HEK293 (cell line): Measurements from ENCODE around the gene HECTD4.

Experiments
- CTCF ChIA-PET: fragments of 350-600 bp; formaldehyde crosslinking; extraction: SDS; loops from one replicate; lab custom pipeline; 2021; ENCODE audit warnings: antibody characterized with exemption; lab: Yijun Ruan, JAX
- POLR2A ChIA-PET: fragments of 300-600 bp; formaldehyde crosslinking; extraction: SDS; loops from one replicate; lab custom pipeline; 2020; ENCODE audit warnings: antibody characterized with exemption, inconsistent platforms; lab: Yijun Ruan, JAX
- H3K27ac ChIP-seq: fragments of 200-500 bp; sonication (Bioruptor generic); 2 replicates; pipeline ENCODE4 v1.5.1; 2014; ENCODE audit warnings: low read depth, low read length, control low read depth, inconsistent platforms; ENCODE audit errors: extremely low read depth
- H3K36me3 ChIP-seq, 2 experiments: fragments of 200-500 bp in 1 of 2; sonication (Bioruptor generic) in 1 of 2; 1 replicate in 1 of 2; 2 replicates in 1 of 2; pipeline ENCODE4 v1.5.1; 2014 to 2017; ENCODE audit warnings: inconsistent platforms in 2 of 2, low read length in 2 of 2; ENCODE audit not compliant: control insufficient read depth in 2 of 2, insufficient read depth in 1 of 2
- H3K4me1 ChIP-seq: fragments of 200-500 bp; sonication (Bioruptor generic); 2 replicates; pipeline ENCODE4 v1.5.1; 2014; ENCODE audit warnings: mild to moderate bottlenecking, low read length, inconsistent platforms; ENCODE audit not compliant: control insufficient read depth, insufficient read depth
- H3K4me3 ChIP-seq: 2 replicates; pipeline ENCODE4 v1.5.1; 2011; ENCODE audit warnings: low read depth, mild to moderate bottlenecking, control low read depth, low read length, moderate library complexity
- H3K9me3 ChIP-seq: fragments of 200-500 bp; sonication (Bioruptor generic); 2 replicates; pipeline ENCODE4 v1.5.1; 2014; ENCODE audit warnings: low read depth, low read length, inconsistent platforms; ENCODE audit not compliant: control insufficient read depth, insufficient read depth
- BCL11A ChIP-seq: fragments of 450-650 bp; formaldehyde crosslinking; IDR thresholded peaks from 2 replicates; pipeline ENCODE4 v1.5.1; 2016; ENCODE audit warnings: low read depth, missing biosample characterization, missing genetic modification characterization
- EGR2 ChIP-seq: fragments of 450-650 bp; formaldehyde crosslinking; IDR thresholded peaks from 2 replicates; pipeline ENCODE4 v1.5.1; 2016; ENCODE audit warnings: low read depth, missing biosample characterization, missing genetic modification characterization
- GLIS1 ChIP-seq: fragments of 450-650 bp; formaldehyde crosslinking; IDR thresholded peaks from 2 replicates; pipeline ENCODE4 v1.5.1; 2016; ENCODE audit warnings: missing biosample characterization, missing genetic modification characterization
- KLF9 ChIP-seq: fragments of 450-650 bp; formaldehyde crosslinking; IDR thresholded peaks from 2 replicates; pipeline ENCODE4 v1.5.1; 2016; ENCODE audit warnings: missing biosample characterization, missing genetic modification characterization, low read depth
- MZF1 ChIP-seq: fragments of 450-650 bp; formaldehyde crosslinking; IDR thresholded peaks from 2 replicates; pipeline ENCODE4 v1.5.1; 2017; ENCODE audit warnings: missing biosample characterization, missing genetic modification characterization, borderline replicate concordance
- SCRT2 ChIP-seq: fragments of 450-650 bp; formaldehyde crosslinking; IDR thresholded peaks from 2 replicates; pipeline ENCODE4 v1.5.1; 2016; ENCODE audit warnings: missing biosample characterization, missing genetic modification characterization
- ZBTB8A ChIP-seq: fragments of 450-650 bp; formaldehyde crosslinking; IDR thresholded peaks from 2 replicates; pipeline ENCODE4 v1.5.1; 2016; ENCODE audit warnings: missing biosample characterization, missing genetic modification characterization
- ZNF19 ChIP-seq: fragments of 450-650 bp; formaldehyde crosslinking; IDR thresholded peaks from 2 replicates; pipeline ENCODE4; 2016; ENCODE audit warnings: missing biosample characterization, missing genetic modification characterization, low read depth
- ZNF24 ChIP-seq: fragments of 450-650 bp; formaldehyde crosslinking; IDR thresholded peaks from 2 replicates; pipeline ENCODE4 v1.5.1; 2016; ENCODE audit warnings: missing biosample characterization, missing genetic modification characterization
- ZNF302 ChIP-seq: fragments of 450-650 bp; formaldehyde crosslinking; IDR thresholded peaks from 2 replicates; pipeline ENCODE4 v1.5.1; 2016; ENCODE audit warnings: missing biosample characterization, missing genetic modification characterization, low read depth
- ZNF510 ChIP-seq: fragments of 450-650 bp; formaldehyde crosslinking; IDR thresholded peaks from 2 replicates; pipeline ENCODE4 v1.5.1; 2018; ENCODE audit warnings: mild to moderate bottlenecking, missing genetic modification characterization, missing biosample characterization; ENCODE audit not compliant: insufficient replicate concordance
- ZNF670 ChIP-seq: fragments of 450-650 bp; formaldehyde crosslinking; IDR thresholded peaks from 2 replicates; pipeline ENCODE4 v1.5.1; 2016; ENCODE audit warnings: missing biosample characterization, missing genetic modification characterization, low read depth
- ZNF701 ChIP-seq: fragments of 450-650 bp; formaldehyde crosslinking; IDR thresholded peaks from 2 replicates; pipeline ENCODE4 v1.5.1; 2016; ENCODE audit warnings: missing biosample characterization, missing genetic modification characterization
- ZNF777 ChIP-seq: fragments of 450-650 bp; formaldehyde crosslinking; IDR thresholded peaks from 2 replicates; pipeline ENCODE4 v1.5.1; 2017; ENCODE audit warnings: missing biosample characterization, missing genetic modification characterization, borderline replicate concordance
- TF ChIP-seq, protein P1 (sequence below): fragments of 450-650 bp; formaldehyde crosslinking; IDR thresholded peaks from 2 replicates; pipeline ENCODE4 v1.5.1; 2017; ENCODE audit warnings: missing biosample characterization, missing genetic modification characterization
- TF ChIP-seq, protein P2 (sequence below): fragments of 450-650 bp; formaldehyde crosslinking; IDR thresholded peaks from 2 replicates; pipeline ENCODE4 v1.5.0; 2017; ENCODE audit warnings: missing biosample characterization, missing genetic modification characterization, borderline replicate concordance
- TF ChIP-seq, protein P3 (sequence below): fragments of 450-650 bp; formaldehyde crosslinking; IDR thresholded peaks from 2 replicates; pipeline ENCODE4 v1.5.1; 2016; ENCODE audit warnings: missing biosample characterization, missing genetic modification characterization
- TF ChIP-seq, protein P4 (sequence below): fragments of 450-650 bp; formaldehyde crosslinking; conservative IDR thresholded peaks from 2 replicates; pipeline ENCODE4 v1.5.1; 2016; ENCODE audit warnings: low read depth, missing biosample characterization, missing genetic modification characterization
- TF ChIP-seq, protein P5 (sequence below): sonication (generic); formaldehyde crosslinking; IDR thresholded peaks from 2 replicates; pipeline ENCODE4 v1.8.1; 2022; ENCODE audit warnings: mild to moderate bottlenecking, moderate library complexity, missing genetic modification reagents
- TF ChIP-seq, protein P6 (sequence below): fragments of 450-650 bp; formaldehyde crosslinking; optimal IDR thresholded peaks from 2 replicates; pipeline ENCODE3; 2016; ENCODE audit warnings: missing biosample characterization, mild to moderate bottlenecking, missing genetic modification characterization

Gene HECTD4

DNA sequence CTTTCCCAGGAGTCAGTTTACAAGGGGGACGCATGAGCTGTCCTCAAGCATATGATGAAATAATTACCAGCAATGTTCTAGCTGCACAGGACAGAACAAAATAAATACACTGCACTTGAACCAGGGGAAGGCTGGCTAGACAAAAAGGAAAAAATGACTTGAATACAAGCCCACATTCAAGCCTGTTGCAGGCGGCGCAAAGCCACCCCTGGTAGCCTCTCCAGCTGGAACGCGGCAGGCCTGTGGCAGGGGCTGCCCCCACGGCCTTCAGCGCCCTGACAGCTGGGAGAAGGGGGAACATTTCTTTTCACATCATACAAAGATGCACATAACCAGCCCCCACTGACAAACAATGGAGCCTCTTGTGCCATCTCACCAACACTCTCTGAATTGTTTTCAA, 199.7 kb downstream of the HECTD4 start (continued):
- TF ChIP-seq, protein P1, sequence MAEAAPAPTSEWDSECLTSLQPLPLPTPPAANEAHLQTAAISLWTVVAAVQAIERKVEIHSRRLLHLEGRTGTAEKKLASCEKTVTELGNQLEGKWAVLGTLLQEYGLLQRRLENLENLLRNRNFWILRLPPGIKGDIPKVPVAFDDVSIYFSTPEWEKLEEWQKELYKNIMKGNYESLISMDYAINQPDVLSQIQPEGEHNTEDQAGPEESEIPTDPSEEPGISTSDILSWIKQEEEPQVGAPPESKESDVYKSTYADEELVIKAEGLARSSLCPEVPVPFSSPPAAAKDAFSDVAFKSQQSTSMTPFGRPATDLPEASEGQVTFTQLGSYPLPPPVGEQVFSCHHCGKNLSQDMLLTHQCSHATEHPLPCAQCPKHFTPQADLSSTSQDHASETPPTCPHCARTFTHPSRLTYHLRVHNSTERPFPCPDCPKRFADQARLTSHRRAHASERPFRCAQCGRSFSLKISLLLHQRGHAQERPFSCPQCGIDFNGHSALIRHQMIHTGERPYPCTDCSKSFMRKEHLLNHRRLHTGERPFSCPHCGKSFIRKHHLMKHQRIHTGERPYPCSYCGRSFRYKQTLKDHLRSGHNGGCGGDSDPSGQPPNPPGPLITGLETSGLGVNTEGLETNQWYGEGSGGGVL (tag by site-specific recombination) = no peak

DNA sequence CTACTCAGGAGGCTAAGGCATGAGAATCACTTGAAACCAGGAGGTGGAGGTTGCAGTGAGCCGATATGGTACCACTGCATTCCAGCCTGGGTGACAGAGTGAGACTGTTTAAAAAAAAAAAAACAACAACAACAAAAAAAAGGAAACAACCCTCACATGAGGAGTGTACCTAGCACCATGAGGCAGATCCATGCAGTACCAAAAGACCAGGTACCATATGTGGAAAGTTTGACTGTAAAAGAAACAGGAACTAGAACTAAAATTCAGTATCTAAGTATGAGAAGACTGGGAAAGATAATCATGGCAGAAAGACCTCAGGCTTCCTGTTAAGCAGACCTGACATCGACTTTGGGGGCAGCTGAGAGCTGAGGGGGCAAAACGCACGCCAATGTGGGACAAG, 201.8 kb downstream of the HECTD4 start:
- Histone ChIP-seq H3K9me3 (no peaks in the 10 kb centered on the region), H3K4me3 (no peak overlapping the region), H3K27ac (no peak overlapping the region), H3K36me3 (peaks cover 10 to 86% of the 10 kb centered on the region in 2 experiments; a peak in 2 of 3 replicates), H3K4me1 (no peaks in the 10 kb centered on the region)
- ChIA-PET POLR2A (no interaction called here), CTCF (interaction anchor here (1.1 kb wide), 1 partner anchor 17 kb away, joined by 3 read pairs; no protein-coding TSS in a partner anchor)
- TF ChIP-seq ZNF24 (no peak), EGR2 (tag by site-specific recombination) (no peak), GLIS1 (tag by site-specific recombination) (no peak), ZNF670 (tag by site-specific recombination) (no peak), ZBTB8A (tag by site-specific recombination) (no peak), MZF1 (tag by site-specific recombination) (no peak), SCRT2 (tag by site-specific recombination) (no peak), ZNF701 (no peak), ZNF510 (tag by site-specific recombination) (no peak), ZNF302 (no peak), ZNF777 (tag by site-specific recombination) (no peak), BCL11A (tag by site-specific recombination) (no peak), ZNF19 (tag by site-specific recombination) (no peak), KLF9 (tag by site-specific recombination) (no peak)
- TF ChIP-seq, protein P2, sequence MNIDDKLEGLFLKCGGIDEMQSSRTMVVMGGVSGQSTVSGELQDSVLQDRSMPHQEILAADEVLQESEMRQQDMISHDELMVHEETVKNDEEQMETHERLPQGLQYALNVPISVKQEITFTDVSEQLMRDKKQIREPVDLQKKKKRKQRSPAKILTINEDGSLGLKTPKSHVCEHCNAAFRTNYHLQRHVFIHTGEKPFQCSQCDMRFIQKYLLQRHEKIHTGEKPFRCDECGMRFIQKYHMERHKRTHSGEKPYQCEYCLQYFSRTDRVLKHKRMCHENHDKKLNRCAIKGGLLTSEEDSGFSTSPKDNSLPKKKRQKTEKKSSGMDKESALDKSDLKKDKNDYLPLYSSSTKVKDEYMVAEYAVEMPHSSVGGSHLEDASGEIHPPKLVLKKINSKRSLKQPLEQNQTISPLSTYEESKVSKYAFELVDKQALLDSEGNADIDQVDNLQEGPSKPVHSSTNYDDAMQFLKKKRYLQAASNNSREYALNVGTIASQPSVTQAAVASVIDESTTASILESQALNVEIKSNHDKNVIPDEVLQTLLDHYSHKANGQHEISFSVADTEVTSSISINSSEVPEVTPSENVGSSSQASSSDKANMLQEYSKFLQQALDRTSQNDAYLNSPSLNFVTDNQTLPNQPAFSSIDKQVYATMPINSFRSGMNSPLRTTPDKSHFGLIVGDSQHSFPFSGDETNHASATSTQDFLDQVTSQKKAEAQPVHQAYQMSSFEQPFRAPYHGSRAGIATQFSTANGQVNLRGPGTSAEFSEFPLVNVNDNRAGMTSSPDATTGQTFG (tag by site-specific recombination) = no peak
- TF ChIP-seq, protein P3, sequence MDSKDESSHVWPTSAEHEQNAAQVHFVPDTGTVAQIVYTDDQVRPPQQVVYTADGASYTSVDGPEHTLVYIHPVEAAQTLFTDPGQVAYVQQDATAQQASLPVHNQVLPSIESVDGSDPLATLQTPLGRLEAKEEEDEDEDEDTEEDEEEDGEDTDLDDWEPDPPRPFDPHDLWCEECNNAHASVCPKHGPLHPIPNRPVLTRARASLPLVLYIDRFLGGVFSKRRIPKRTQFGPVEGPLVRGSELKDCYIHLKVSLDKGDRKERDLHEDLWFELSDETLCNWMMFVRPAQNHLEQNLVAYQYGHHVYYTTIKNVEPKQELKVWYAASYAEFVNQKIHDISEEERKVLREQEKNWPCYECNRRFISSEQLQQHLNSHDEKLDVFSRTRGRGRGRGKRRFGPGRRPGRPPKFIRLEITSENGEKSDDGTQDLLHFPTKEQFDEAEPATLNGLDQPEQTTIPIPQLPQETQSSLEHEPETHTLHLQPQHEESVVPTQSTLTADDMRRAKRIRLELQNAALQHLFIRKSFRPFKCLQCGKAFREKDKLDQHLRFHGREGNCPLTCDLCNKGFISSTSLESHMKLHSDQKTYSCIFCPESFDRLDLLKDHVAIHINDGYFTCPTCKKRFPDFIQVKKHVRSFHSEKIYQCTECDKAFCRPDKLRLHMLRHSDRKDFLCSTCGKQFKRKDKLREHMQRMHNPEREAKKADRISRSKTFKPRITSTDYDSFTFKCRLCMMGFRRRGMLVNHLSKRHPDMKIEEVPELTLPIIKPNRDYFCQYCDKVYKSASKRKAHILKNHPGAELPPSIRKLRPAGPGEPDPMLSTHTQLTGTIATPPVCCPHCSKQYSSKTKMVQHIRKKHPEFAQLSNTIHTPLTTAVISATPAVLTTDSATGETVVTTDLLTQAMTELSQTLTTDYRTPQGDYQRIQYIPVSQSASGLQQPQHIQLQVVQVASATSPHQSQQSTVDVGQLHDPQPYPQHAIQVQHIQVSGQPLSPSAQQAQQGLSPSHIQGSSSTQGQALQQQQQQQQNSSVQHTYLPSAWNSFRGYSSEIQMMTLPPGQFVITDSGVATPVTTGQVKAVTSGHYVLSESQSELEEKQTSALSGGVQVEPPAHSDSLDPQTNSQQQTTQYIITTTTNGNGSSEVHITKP = no peak
- TF ChIP-seq, protein P4, sequence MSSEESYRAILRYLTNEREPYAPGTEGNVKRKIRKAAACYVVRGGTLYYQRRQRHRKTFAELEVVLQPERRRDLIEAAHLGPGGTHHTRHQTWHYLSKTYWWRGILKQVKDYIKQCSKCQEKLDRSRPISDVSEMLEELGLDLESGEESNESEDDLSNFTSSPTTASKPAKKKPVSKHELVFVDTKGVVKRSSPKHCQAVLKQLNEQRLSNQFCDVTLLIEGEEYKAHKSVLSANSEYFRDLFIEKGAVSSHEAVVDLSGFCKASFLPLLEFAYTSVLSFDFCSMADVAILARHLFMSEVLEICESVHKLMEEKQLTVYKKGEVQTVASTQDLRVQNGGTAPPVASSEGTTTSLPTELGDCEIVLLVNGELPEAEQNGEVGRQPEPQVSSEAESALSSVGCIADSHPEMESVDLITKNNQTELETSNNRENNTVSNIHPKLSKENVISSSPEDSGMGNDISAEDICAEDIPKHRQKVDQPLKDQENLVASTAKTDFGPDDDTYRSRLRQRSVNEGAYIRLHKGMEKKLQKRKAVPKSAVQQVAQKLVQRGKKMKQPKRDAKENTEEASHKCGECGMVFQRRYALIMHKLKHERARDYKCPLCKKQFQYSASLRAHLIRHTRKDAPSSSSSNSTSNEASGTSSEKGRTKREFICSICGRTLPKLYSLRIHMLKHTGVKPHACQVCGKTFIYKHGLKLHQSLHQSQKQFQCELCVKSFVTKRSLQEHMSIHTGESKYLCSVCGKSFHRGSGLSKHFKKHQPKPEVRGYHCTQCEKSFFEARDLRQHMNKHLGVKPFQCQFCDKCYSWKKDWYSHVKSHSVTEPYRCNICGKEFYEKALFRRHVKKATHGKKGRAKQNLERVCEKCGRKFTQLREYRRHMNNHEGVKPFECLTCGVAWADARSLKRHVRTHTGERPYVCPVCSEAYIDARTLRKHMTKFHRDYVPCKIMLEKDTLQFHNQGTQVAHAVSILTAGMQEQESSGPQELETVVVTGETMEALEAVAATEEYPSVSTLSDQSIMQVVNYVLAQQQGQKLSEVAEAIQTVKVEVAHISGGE (tag by site-specific recombination) = no peak
- TF ChIP-seq, protein P5, sequence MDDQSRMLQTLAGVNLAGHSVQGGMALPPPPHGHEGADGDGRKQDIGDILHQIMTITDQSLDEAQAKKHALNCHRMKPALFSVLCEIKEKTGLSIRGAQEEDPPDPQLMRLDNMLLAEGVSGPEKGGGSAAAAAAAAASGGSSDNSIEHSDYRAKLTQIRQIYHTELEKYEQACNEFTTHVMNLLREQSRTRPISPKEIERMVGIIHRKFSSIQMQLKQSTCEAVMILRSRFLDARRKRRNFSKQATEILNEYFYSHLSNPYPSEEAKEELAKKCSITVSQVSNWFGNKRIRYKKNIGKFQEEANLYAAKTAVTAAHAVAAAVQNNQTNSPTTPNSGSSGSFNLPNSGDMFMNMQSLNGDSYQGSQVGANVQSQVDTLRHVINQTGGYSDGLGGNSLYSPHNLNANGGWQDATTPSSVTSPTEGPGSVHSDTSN (CRISPR knock-in tag) = no peak
- TF ChIP-seq, protein P6, sequence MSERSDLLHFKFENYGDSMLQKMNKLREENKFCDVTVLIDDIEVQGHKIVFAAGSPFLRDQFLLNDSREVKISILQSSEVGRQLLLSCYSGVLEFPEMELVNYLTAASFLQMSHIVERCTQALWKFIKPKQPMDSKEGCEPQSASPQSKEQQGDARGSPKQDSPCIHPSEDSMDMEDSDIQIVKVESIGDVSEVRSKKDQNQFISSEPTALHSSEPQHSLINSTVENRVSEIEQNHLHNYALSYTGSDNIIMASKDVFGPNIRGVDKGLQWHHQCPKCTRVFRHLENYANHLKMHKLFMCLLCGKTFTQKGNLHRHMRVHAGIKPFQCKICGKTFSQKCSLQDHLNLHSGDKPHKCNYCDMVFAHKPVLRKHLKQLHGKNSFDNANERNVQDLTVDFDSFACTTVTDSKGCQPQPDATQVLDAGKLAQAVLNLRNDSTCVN = no peak
